ENCODE data around the gene ZBTB43. TPM values are rescaled to one million over a fixed set of nuclear protein-coding genes. Genes with fewer than 3 reads are reported as not detected.

Gene ZBTB43
- polyA plus RNA-seq, 1 donor from 2014 or later, result 12.3 TPM

DNA sequence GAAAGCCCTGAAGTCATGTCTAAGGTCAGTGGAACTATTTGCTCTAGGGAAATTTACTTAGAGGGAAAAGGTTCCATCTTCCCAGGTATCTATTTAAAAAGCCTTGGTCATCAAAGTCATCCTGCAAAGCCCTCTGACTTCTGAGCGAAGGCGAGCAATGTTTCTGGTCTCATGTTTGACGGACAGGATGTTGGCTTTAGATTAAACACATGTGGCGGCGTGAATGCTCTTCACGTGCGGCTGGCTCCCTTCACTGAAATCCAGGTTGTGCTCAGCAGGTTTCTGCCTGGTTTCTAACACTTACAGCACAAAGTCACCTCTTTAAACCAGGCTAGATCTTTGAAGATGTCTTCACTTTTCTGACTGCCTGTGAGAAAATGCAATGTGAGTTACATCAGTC, 49.9 kb downstream of the ZBTB43 start:
- Histone ChIP-seq H3K9ac (ENCODE audit: low read length) (no peak overlapping the region), H3K27ac (ENCODE audit: low read length) (no peak overlapping the region), H3K27me3 (ENCODE audit: insufficient read depth, low read depth, low read length) (peaks cover 5% of the 10 kb centered on the region), H3F3A (ENCODE audit: insufficient read depth, low read length, poor library complexity, severe bottlenecking) (no peaks in the 10 kb centered on the region), H3K4me3 (ENCODE audit: low read length) (no peak overlapping the region), H2AFZ (ENCODE audit: low read depth, low read length) (no peak overlapping the region), H3K9me3 (ENCODE audit: low read length) (no peaks in the 10 kb centered on the region), H4K20me1 (ENCODE audit: insufficient read depth) (no peaks in the 10 kb centered on the region), H3K9me2 (ENCODE audit: insufficient read depth, low read length) (no peaks in the 10 kb centered on the region), H3K36me3 (ENCODE audit: insufficient read depth, low read length) (no peaks in the 10 kb centered on the region), H3K4me2 (ENCODE audit: low read length) (no peak overlapping the region), H3K79me2 (replicated peaks; ENCODE audit: insufficient read depth, low read length) (no peaks in the 10 kb centered on the region)
- TF ChIP-seq, protein P1, sequence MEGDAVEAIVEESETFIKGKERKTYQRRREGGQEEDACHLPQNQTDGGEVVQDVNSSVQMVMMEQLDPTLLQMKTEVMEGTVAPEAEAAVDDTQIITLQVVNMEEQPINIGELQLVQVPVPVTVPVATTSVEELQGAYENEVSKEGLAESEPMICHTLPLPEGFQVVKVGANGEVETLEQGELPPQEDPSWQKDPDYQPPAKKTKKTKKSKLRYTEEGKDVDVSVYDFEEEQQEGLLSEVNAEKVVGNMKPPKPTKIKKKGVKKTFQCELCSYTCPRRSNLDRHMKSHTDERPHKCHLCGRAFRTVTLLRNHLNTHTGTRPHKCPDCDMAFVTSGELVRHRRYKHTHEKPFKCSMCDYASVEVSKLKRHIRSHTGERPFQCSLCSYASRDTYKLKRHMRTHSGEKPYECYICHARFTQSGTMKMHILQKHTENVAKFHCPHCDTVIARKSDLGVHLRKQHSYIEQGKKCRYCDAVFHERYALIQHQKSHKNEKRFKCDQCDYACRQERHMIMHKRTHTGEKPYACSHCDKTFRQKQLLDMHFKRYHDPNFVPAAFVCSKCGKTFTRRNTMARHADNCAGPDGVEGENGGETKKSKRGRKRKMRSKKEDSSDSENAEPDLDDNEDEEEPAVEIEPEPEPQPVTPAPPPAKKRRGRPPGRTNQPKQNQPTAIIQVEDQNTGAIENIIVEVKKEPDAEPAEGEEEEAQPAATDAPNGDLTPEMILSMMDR (IDR thresholded peaks at IDR 0.05; ENCODE audit: poor library complexity, severe bottlenecking), result no peak

GRCh38 chr9:126856326-126856877, 51.6 kb downstream of the ZBTB43 start:
- Histone ChIP-seq H3F3A (ENCODE audit: insufficient read depth, low read length, poor library complexity, severe bottlenecking) (no peaks in the 10 kb centered on the region), H3K4me2 (ENCODE audit: low read length) (no peak overlapping the region), H3K4me3 (ENCODE audit: low read length) (no peak overlapping the region), H3K9ac (ENCODE audit: low read length) (no peak overlapping the region), H4K20me1 (ENCODE audit: insufficient read depth) (no peaks in the 10 kb centered on the region), H3K9me2 (ENCODE audit: insufficient read depth, low read length) (no peaks in the 10 kb centered on the region), H2AFZ (ENCODE audit: low read depth, low read length) (no peak overlapping the region), H3K27ac (ENCODE audit: low read length) (no peak overlapping the region), H3K9me3 (ENCODE audit: low read length) (no peaks in the 10 kb centered on the region), H3K79me2 (replicated peaks; ENCODE audit: insufficient read depth, low read length) (peaks cover 5% of the 10 kb centered on the region), H3K27me3 (ENCODE audit: insufficient read depth, low read depth, low read length) (peaks cover 5% of the 10 kb centered on the region), H3K36me3 (ENCODE audit: insufficient read depth, low read length) (no peaks in the 10 kb centered on the region)
- TF ChIP-seq EP300 (conservative IDR thresholded peaks at IDR 0.05; ENCODE audit: poor library complexity, severe bottlenecking), result no peak

GRCh38 chr9:126857261-126857960, 52.6 kb downstream of the ZBTB43 start:
- peaks cover 13% of the 10 kb centered on the region for H3K79me2 ChIP-seq (replicated peaks; ENCODE audit: insufficient read depth, low read length)
- no peaks in the 10 kb centered on the region for H3K9me2 ChIP-seq (ENCODE audit: insufficient read depth, low read length)
- H3K27ac ChIP-seq (ENCODE audit: low read length), result no peak overlapping the region
- H4K20me1 ChIP-seq (ENCODE audit: insufficient read depth), result peaks cover 4% of the 10 kb centered on the region
- peaks cover 5% of the 10 kb centered on the region for H3K27me3 ChIP-seq (ENCODE audit: insufficient read depth, low read depth, low read length)
- H3K4me3 ChIP-seq (ENCODE audit: low read length), result no peak overlapping the region
- H3K4me2 ChIP-seq (ENCODE audit: low read length), result no peak overlapping the region
- H3F3A ChIP-seq (ENCODE audit: insufficient read depth, low read length, poor library complexity, severe bottlenecking), result no peaks in the 10 kb centered on the region
- TF ChIP-seq SMC3 (conservative IDR thresholded peaks at IDR 0.05; ENCODE audit: poor library complexity), result no peak
- TF ChIP-seq POLR2AphosphoS5 (IDR thresholded peaks at IDR 0.05), result no peak
- TF ChIP-seq, protein P1 (IDR thresholded peaks at IDR 0.05; ENCODE audit: poor library complexity, severe bottlenecking), result no peak
- no peak for TF ChIP-seq EZH2 (IDR thresholded peaks at IDR 0.05; ENCODE audit: borderline replicate concordance, insufficient read depth, low read length, poor library complexity, severe bottlenecking)
- no peak for TF ChIP-seq MXI1 (conservative IDR thresholded peaks at IDR 0.05; ENCODE audit: poor library complexity, severe bottlenecking)
- TF ChIP-seq, protein P2, sequence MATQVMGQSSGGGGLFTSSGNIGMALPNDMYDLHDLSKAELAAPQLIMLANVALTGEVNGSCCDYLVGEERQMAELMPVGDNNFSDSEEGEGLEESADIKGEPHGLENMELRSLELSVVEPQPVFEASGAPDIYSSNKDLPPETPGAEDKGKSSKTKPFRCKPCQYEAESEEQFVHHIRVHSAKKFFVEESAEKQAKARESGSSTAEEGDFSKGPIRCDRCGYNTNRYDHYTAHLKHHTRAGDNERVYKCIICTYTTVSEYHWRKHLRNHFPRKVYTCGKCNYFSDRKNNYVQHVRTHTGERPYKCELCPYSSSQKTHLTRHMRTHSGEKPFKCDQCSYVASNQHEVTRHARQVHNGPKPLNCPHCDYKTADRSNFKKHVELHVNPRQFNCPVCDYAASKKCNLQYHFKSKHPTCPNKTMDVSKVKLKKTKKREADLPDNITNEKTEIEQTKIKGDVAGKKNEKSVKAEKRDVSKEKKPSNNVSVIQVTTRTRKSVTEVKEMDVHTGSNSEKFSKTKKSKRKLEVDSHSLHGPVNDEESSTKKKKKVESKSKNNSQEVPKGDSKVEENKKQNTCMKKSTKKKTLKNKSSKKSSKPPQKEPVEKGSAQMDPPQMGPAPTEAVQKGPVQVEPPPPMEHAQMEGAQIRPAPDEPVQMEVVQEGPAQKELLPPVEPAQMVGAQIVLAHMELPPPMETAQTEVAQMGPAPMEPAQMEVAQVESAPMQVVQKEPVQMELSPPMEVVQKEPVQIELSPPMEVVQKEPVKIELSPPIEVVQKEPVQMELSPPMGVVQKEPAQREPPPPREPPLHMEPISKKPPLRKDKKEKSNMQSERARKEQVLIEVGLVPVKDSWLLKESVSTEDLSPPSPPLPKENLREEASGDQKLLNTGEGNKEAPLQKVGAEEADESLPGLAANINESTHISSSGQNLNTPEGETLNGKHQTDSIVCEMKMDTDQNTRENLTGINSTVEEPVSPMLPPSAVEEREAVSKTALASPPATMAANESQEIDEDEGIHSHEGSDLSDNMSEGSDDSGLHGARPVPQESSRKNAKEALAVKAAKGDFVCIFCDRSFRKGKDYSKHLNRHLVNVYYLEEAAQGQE (IDR thresholded peaks at IDR 0.05; ENCODE audit: borderline replicate concordance), result no peak
- no peak for TF ChIP-seq RAD21 (conservative IDR thresholded peaks at IDR 0.05)
- no peak overlapping the region for H2AFZ ChIP-seq (ENCODE audit: low read depth, low read length)
- H3K9me3 ChIP-seq (ENCODE audit: low read length), result no peaks in the 10 kb centered on the region
- H3K36me3 ChIP-seq (ENCODE audit: insufficient read depth, low read length), result no peaks in the 10 kb centered on the region
- no peak overlapping the region for H3K9ac ChIP-seq (ENCODE audit: low read length)

All from neural cell (in vitro differentiated cells).